GM19397 (cell line): ENCODE measurements around the gene BCL7A.
"Not testable (repeated sequence)": the region's sequence is repeated elsewhere in the genome, so short reads cannot be mapped to it uniquely, and the experiment has no call there.

Source experiments
- ATAC-seq: cut with Tn5 transposase; IDR thresholded peaks from one replicate; pipeline ENCODE4 v1.9.1; 2021; ENCODE audit warnings: mild to moderate bottlenecking, moderate library complexity; ENCODE audit not compliant: unreplicated experiment

Gene BCL7A

GRCh38 chr12:122021822-122022392, at the start of gene BCL7A:
BCL7A (plus strand) TSS chr12:122021884; CDS start chr12:122022092, 208 bp downstream.
- ATAC-seq: no peak

DNA sequence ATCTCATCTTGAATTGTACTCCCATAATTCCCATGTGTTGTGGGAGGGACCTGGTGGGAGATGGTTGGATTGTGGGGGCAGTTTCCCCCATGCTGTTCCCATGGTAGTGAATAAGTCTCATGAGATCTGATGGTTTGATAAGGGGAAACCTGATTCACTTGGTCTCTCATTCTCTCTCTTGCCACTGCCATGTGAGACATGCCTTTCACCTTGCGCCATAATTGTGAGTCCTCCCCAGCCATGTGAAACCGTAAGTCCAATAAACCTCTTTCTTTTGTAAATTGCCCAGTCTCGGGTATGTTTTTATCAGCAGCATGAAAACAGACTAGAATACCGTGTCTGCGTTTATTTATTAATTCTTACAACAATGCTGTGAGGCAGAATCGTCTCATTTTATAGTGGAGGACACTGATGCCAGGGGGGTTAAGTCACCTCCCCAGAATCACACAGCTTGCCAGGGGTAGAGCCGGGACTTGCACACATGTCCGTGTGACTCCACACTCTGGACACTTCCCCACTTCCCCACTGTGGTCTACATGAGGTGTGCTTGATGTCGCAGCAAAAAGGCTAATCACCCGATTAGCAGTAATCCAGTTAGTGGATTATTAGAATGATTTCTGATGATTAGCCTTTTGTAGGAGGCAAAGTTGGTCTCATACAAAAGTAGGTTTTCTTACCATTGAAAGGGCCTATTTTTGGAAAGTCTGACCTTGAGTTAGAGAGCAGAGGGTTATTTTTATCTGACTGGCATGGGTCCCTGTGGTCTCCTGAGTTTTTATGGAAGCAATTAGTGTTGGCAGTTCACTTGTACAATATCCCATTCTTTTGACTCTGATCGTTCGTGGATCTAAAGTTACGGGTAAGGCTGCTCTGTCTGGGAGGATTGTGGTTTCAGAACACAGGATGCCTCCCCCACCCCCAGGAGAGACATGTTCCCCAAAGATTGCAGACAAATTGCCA, 47.4 kb upstream of the BCL7A start:
- no peak for ATAC-seq

DNA sequence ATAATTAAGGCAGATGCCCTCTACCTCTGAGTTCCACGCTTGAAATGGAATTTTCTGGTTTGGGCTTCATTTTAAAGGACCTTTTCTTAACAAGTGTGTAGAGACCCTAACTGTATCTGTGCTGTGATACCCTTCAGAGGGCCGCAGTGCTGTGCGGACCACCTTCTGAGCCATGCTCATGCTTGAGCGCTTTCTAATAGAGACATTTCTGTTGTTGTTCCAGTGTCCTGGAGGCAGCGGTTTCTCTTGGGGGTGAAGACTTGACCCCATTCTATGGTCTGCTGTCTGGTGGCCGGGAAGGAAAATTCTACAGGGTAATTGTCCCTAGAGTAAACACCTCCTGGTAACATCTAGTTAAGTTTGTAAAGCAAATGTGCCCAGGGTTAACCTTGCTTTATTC, 46.7 kb upstream of the BCL7A start:
- ATAC-seq: no peak

- no peak for ATAC-seq
Observed at GRCh38 chr12:121976950-121977349, 44.7 kb upstream of the BCL7A start.

DNA sequence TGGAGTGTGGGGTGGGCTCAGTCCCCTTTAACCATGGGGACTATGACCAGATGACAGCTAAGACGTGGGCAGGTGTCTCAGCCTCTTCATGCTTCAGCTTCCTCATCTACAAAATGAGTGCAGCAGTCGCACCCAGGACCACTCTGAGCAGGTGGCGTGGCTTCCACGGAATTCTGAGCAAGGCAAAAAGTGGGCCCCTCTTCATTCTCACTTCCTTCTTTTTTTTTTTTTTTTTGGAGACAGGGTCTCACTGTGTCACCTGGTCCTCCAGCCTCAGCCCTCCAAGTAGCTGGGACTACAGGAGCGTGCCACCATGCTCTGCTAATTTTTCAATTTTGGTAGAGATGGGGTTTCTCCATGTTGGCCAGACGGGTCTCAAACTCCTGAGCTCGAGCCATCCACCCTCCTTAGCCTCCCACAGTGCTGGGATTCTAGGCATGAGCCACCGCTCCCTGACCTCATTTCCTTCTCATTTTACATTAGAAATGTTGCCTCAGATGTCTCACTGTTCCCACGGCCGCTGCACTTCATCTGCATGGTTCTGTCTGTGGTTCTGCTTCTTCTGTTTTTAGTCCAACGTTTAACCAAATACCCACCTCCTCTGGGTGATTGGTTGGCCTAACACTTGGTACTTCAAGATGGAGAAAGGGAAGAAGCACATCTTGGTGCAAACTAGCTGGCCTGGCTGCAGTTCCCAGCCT, 41.3 kb upstream of the BCL7A start:
- no peak for ATAC-seq

GRCh38 chr12:121980892-121981272, 40.8 kb upstream of the BCL7A start:
- no peak for ATAC-seq

GRCh38 chr12:121981456-121981855, 40.2 kb upstream of the BCL7A start:
- ATAC-seq: no peak

- no peak for ATAC-seq
Observed at GRCh38 chr12:121982950-121983349, 38.7 kb upstream of the BCL7A start.

DNA sequence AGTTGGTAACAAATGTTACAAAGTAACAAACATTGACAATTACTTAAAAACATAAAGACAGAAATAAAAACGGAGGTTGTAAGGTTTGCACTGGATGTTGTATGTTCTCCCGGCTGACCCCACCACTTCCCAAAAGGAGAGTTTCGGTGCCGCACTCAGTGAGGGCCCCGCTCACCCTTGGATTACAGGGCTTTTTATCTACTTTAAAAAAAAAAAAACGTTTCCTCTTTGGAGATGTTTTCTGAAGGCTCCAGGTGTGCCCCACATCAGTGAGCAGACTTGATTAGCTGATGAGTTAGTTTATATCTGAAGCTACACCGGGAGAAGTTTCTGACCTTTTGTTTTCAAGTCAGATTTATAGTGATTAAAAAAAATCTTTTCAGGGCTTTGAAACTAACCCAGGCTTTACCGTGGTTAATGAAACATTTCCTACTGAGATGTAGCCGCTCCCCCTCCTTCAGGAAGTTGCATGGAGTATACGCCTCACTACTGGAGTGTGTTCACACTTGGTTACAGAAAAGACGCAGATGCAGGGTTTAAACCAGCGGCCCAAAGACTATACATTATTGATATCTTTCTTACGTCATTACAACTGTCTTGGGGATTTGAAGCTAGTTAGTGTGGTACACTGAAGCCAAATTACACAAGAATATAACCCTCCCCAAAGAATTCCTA, 38.0 kb upstream of the BCL7A start:
- ATAC-seq: no peak

- no peak for ATAC-seq
Observed at GRCh38 chr12:121986489-121987245, 35.0 kb upstream of the BCL7A start.

- ATAC-seq: not testable (repeated sequence)
Observed at GRCh38 chr12:121988519-121988918, 33.2 kb upstream of the BCL7A start.

DNA sequence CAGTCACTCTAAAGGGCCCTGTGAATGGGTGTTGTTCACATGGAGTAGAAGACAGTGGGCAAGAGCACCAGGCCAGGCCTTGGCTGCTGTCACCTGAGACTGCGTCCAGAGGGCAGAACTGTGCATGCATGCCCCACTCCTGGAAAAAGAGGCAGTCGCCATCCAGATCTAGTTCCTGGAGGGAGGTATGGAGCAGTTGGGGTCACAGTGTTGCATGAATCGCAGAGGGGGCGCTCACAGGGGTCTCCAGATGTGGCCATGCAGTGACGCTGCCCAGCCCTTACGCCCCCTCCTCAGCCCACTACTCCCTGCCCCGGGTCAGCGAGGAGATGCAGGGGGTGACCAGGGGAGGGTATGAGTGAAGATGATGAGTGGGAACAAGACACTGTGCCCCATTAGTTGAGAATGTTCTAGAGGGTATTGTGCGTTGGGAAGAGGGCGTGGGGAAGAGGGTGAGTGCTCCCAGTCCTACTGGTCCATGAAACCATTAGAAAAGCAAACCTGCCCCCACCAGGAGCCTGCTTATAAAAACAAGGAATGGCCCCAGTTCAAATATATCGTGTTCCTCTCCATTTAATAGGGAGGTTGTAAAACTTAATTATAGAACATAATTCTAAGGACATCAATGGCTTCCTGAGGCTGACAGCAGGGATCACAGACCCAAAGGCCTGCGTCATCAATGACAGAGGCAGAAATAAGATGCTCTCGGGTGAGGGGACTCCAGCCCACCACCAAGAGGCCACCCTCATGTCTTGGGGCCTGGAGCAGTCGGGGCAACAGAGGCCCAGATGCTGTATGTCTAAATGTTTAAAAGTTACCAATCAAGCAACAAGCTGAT, 32.2 kb upstream of the BCL7A start:
- no peak for ATAC-seq

DNA sequence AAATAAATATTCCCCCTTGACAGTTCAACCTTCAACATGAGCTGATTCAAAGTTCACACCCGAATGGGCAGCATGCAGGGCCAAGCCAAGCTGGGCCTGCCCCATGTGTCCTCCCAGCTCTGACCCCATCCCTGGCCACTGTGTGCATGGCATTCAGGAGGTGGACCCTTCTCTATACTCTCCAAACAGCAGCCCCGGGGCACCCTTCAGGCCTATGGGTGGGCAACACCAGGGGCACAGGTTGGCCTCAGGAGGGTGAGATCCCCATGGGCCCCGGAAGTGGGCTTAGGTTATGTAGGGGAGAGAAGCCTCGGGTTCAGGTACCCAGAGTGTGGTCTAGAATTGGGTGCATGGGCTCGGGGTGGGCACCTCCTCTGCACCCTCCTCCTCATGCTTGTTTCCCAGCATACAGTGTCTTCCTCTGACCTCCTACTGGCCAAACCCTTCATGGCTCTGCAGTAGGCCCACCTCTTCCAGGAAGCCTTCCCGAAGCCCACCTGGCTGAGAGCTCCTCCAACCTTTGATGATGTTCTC, 31.5 kb upstream of the BCL7A start:
- no peak for ATAC-seq

DNA sequence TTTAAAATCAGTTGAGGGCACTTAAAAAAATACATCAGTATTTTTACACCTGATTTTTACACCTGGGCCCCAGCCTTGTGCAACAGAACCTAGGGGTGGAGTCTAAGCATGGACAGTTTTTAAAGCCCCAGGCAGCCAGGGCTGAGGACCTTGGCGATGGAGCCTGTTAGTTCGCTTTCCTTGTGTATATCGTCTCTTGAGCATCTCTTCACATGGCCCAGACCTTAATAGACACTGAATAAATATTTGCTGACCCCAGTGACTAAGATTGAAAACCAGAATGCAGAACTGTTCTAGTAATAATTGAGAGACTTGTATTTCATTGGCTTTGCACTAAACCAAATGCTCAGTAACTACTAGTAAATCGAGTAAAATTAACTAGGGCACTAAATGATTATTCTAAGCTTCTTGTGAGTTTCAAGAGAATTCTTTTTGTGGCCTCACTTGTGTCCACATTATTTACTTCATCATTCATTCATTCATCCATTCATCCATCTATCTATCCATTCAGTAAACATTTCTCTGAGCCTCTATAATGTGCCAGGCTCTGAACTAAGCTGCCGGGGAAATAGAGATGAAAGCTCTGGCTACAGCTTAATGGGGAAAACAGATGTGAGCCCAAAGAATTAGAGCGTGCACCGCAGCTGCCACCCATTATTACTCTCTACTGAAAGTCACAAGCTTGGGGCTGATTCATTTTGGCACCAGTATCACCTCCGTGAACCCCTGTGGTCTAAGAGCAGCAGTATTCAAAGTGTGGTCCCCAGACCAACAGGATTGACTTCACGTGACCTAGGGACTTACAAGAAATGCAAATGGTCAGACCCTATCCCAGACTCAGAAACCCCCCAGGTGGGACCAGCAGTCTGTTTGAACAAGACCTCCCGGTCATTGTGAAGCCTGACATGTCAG, 30.7 kb upstream of the BCL7A start:
- peak; percentile 70 for ATAC-seq

- ATAC-seq: peak; percentile 67
Observed at GRCh38 chr12:121992059-121992879, 29.4 kb upstream of the BCL7A start.

- ATAC-seq: no peak
Observed at GRCh38 chr12:121996050-121996944, 25.4 kb upstream of the BCL7A start.
